Glutamatergic neuron (in vitro differentiated cells): ENCODE results near the gene AGTRAP. TPM values are rescaled to one million over a fixed set of nuclear protein-coding genes. Genes with fewer than 3 reads are reported as not detected.

Experiments used
- DNase-seq: peaks from one replicate; pipeline ENCODE4 v3.0.0; 2022
- H3K27ac Mint-ChIP-seq: one replicate; pipeline ENCODE4 v1.8.0; 2020; ENCODE audit warnings: mild to moderate bottlenecking, mixed read lengths, inconsistent platforms; ENCODE audit not compliant: unreplicated experiment
- H3K27me3 Mint-ChIP-seq: one replicate; pipeline ENCODE4 v1.8.0; 2020; ENCODE audit warnings: mild to moderate bottlenecking, moderate library complexity, mixed read lengths, inconsistent platforms; ENCODE audit not compliant: unreplicated experiment
- H3K36me3 Mint-ChIP-seq: one replicate; pipeline ENCODE4 v1.8.0; 2020; ENCODE audit warnings: mild to moderate bottlenecking, mixed read lengths, inconsistent platforms; ENCODE audit not compliant: unreplicated experiment
- H3K4me1 Mint-ChIP-seq: one replicate; pipeline ENCODE4 v1.8.0; 2020; ENCODE audit warnings: mild to moderate bottlenecking, low read depth, mixed read lengths, inconsistent platforms; ENCODE audit not compliant: unreplicated experiment
- H3K4me3 Mint-ChIP-seq: one replicate; pipeline ENCODE4 v1.8.0; 2020; ENCODE audit warnings: mild to moderate bottlenecking, mixed read lengths, inconsistent platforms; ENCODE audit not compliant: unreplicated experiment
- H3K9me3 Mint-ChIP-seq: one replicate; pipeline ENCODE4 v1.8.0; 2020; ENCODE audit warnings: mild to moderate bottlenecking, moderate library complexity, mixed read lengths, inconsistent platforms; ENCODE audit not compliant: unreplicated experiment
- CTCF ChIP-seq: fragments of 200-600 bp; sonication (generic); IDR thresholded peaks from one replicate; pipeline ENCODE4 v1.5.0; 2021; ENCODE audit not compliant: partially characterized antibody, unreplicated experiment
- total RNA-seq: library from RNA; stranded (reverse); fragmentation: NEBNext Ultra II Directional; extraction: Animal tissue kit (Norgen Biotek cat#: 25700); gene quantifications from one replicate; pipeline ENCODE4 v1.2.1, GENCODE V29; 2021; ENCODE audit not compliant: unreplicated experiment

The AGTRAP gene
- total RNA-seq, 1 donor from 2014 or later = 6.1 TPM

GRCh38 chr1:11757047-11757446 lies 21.1 kb downstream of the AGTRAP start:
- Mint-ChIP-seq H3K27me3 (peaks cover 11% of the 10 kb centered on the region), H3K27ac (no peak overlapping the region)

GRCh38 chr1:11759791-11760190 lies 23.9 kb downstream of the AGTRAP start:
- Mint-ChIP-seq H3K9me3 (peaks cover 2% of the 10 kb centered on the region), H3K36me3 (peaks cover 19% of the 10 kb centered on the region), H3K4me3 (no peak overlapping the region), H3K4me1 (peaks cover 3% of the 10 kb centered on the region), H3K27ac (no peak overlapping the region), H3K27me3 (peaks cover 16% of the 10 kb centered on the region)
- TF ChIP-seq CTCF = no peak
- DNase-seq = no peak

More at GRCh38 chr1:11757047-11757446, 21.1 kb downstream of the AGTRAP start:
- TF ChIP-seq CTCF = no peak
- H3K4me3 Mint-ChIP-seq = no peak overlapping the region
- peaks cover 2% of the 10 kb centered on the region for H3K9me3 Mint-ChIP-seq
- peaks cover 19% of the 10 kb centered on the region for H3K36me3 Mint-ChIP-seq
- H3K4me1 Mint-ChIP-seq = peaks cover 7% of the 10 kb centered on the region
- DNase-seq = no peak

GRCh38 chr1:11761285-11761684 lies 25.3 kb downstream of the AGTRAP start:
- Mint-ChIP-seq H3K27me3 (peaks cover 14% of the 10 kb centered on the region), H3K4me1 (peaks cover 3% of the 10 kb centered on the region), H3K9me3 (peaks cover 2% of the 10 kb centered on the region), H3K27ac (no peak overlapping the region), H3K4me3 (no peak overlapping the region), H3K36me3 (peaks cover 14% of the 10 kb centered on the region)
- no peak for TF ChIP-seq CTCF
- no peak for DNase-seq

GRCh38 chr1:11761988-11762406 lies 26.1 kb downstream of the AGTRAP start, which contains the start of gene C1orf167:
TSS of gene C1orf167 (plus strand) at chr1:11762193. CDS start at chr1:11764401, 2,208 bp downstream.
- no peak within 1 kb of the TSS for H3K27ac Mint-ChIP-seq
- no peak for DNase-seq

More at GRCh38 chr1:11761988-11762406, 26.1 kb downstream of the AGTRAP start, which contains the start of gene C1orf167:
- Mint-ChIP-seq H3K36me3 (peaks cover 8% of the 10 kb centered on the region), H3K4me3 (no peak within 1 kb of the TSS), H3K27me3 (peaks cover 14% of the 10 kb centered on the region), H3K4me1 (peaks cover 4% of the 10 kb centered on the region), H3K9me3 (peaks cover 2% of the 10 kb centered on the region)
- TF ChIP-seq CTCF = no peak
